Parathyroid adenoma (tissue), 2 donors: ENCODE data around the gene LPP.

Experiments
- H2AFZ ChIP-seq: fragments of 300-600 bp; sonication (generic); one replicate; pipeline ENCODE4 v1.7.0; 2017; ENCODE audit warnings: antibody characterized with exemption, mild to moderate bottlenecking
- H3K27ac ChIP-seq: fragments of 300-600 bp; sonication (generic); one replicate; pipeline ENCODE4 v1.7.0; 2017
- H3K27me3 ChIP-seq: fragments of 300-600 bp; sonication (generic); one replicate; pipeline ENCODE4 v1.7.0; 2017; ENCODE audit warnings: low read length; ENCODE audit not compliant: control insufficient read depth, insufficient read depth
- H3K36me3 ChIP-seq: fragments of 300-600 bp; sonication (generic); one replicate; pipeline ENCODE4 v1.7.0; 2017; ENCODE audit warnings: low read length; ENCODE audit not compliant: control insufficient read depth, insufficient read depth
- H3K4me1 ChIP-seq: fragments of 300-600 bp; sonication (generic); one replicate; pipeline ENCODE4 v1.7.0; 2017; ENCODE audit warnings: control low read depth
- H3K4me2 ChIP-seq: fragments of 300-600 bp; sonication (generic); one replicate; pipeline ENCODE4 v1.7.0; 2017; ENCODE audit warnings: low read length
- H3K4me3 ChIP-seq: fragments of 300-600 bp; sonication (generic); one replicate; pipeline ENCODE4 v1.7.0; 2017; ENCODE audit warnings: low read depth, low read length
- H3K79me2 ChIP-seq: fragments of 300-600 bp; sonication (generic); one replicate; pipeline ENCODE4 v1.7.0; 2017; ENCODE audit warnings: control low read depth
- H3K9ac ChIP-seq: fragments of 300-600 bp; sonication (generic); one replicate; pipeline ENCODE4 v1.7.0; 2017; ENCODE audit warnings: mild to moderate bottlenecking
- H3K9me3 ChIP-seq: fragments of 300-600 bp; sonication (generic); one replicate; pipeline ENCODE4 v1.7.0; 2017; ENCODE audit warnings: low read length; ENCODE audit not compliant: control insufficient read depth
- TF ChIP-seq, protein P1 (sequence below): fragments of 300-600 bp; sonication (generic); IDR thresholded peaks from one replicate; pipeline ENCODE4 v1.7.0; 2017; ENCODE audit warnings: antibody characterized with exemption, mild to moderate bottlenecking
- donor health status: primary hyperparathyroidism.

Gene LPP

DNA sequence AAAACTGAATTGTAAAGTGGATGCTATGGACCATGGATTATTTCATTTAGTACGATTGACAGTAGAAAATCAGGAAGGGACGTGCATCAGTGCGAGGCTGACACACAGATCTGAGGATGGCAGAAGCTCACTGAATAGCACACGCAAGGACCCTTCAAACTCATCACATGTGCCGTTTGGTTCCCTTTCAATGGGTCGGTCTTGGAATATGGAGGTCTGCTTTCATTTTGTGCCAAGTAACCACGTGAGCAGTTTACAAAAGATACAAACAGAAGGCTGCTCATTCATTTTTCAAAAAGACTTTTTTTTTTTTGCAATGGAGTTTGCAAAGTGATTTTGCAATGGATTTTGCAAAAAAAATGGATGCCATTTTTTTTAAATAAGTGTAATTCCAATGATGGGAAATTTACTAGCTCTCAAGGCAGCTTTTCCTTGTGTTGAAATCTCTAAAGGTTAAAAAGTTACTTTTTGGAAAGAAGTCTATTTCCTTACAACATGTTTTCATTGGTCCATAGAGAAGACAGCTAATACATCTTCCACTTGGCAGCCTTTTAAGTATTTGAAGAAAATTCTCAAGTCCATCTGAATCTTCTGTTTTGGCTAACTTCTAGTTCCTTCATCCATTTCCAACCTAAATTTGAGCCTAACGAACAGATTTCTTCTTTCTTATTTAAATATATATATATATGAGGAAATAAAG, 625.5 kb downstream of the LPP start:
- TF ChIP-seq, protein P1, sequence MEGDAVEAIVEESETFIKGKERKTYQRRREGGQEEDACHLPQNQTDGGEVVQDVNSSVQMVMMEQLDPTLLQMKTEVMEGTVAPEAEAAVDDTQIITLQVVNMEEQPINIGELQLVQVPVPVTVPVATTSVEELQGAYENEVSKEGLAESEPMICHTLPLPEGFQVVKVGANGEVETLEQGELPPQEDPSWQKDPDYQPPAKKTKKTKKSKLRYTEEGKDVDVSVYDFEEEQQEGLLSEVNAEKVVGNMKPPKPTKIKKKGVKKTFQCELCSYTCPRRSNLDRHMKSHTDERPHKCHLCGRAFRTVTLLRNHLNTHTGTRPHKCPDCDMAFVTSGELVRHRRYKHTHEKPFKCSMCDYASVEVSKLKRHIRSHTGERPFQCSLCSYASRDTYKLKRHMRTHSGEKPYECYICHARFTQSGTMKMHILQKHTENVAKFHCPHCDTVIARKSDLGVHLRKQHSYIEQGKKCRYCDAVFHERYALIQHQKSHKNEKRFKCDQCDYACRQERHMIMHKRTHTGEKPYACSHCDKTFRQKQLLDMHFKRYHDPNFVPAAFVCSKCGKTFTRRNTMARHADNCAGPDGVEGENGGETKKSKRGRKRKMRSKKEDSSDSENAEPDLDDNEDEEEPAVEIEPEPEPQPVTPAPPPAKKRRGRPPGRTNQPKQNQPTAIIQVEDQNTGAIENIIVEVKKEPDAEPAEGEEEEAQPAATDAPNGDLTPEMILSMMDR = no peak
- no peak overlapping the region for H3K4me2 ChIP-seq
- no peak overlapping the region for H3K27ac ChIP-seq
- H3K79me2 ChIP-seq = no peaks in the 10 kb centered on the region
- no peaks in the 10 kb centered on the region for H3K9me3 ChIP-seq
- H3K4me1 ChIP-seq = no peaks in the 10 kb centered on the region
- no peaks in the 10 kb centered on the region for H3K27me3 ChIP-seq
- no peak overlapping the region for H3K9ac ChIP-seq
- no peak overlapping the region for H3K4me3 ChIP-seq
- no peaks in the 10 kb centered on the region for H3K36me3 ChIP-seq
- no peak overlapping the region for H2AFZ ChIP-seq

DNA sequence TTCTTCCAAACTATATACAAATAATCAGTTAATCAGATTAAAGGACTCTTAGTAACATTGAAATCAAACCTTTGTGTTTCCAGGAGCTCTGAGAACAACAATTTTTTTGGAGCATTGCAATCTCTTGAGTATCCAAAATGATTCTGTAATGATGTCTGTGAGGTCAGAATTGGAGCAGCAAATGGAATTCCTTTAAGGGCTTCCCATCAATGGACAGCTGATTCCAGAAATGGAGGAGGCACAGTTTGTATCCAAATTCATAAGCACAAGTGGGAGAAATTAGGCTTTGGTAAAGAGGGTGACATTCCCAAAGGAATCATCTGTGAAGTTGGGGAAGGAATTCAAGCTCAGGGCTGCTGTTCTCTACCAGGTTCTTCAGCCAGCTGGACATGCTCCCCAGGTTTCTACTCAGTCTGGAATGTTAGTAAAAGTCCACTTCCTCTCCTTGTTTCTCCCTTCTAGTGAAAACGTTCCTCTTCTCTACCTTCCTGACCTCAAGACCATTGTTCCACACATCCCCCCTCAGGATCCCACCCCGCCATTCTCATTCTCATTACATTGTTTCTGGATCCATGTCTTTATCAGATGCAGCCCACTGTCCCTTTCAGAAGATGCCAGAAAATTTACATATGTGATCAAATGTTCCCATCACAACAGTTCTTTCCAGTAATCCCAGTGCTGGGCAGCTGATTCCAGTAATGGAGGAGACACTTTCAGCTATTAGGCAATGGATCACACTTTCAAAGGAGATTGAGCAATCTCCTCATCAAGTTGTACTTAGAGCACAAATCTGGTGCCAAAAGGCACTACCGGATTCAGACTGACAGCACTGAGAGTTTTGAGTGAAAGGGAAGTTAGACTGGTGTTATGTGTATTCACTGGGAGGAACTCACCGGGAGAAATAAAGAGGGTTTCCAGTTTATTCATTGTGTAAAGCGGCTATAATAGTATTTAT, 626.5 kb downstream of the LPP start:
- Histone ChIP-seq H3K4me2 (no peak overlapping the region), H3K4me3 (no peak overlapping the region), H3K36me3 (no peaks in the 10 kb centered on the region), H3K27me3 (no peaks in the 10 kb centered on the region), H3K79me2 (no peaks in the 10 kb centered on the region), H2AFZ (no peak overlapping the region), H3K9ac (no peak overlapping the region), H3K4me1 (no peaks in the 10 kb centered on the region), H3K27ac (peak overlapping the region; percentile 0), H3K9me3 (no peaks in the 10 kb centered on the region)
- TF ChIP-seq, protein P1 = no peak

DNA sequence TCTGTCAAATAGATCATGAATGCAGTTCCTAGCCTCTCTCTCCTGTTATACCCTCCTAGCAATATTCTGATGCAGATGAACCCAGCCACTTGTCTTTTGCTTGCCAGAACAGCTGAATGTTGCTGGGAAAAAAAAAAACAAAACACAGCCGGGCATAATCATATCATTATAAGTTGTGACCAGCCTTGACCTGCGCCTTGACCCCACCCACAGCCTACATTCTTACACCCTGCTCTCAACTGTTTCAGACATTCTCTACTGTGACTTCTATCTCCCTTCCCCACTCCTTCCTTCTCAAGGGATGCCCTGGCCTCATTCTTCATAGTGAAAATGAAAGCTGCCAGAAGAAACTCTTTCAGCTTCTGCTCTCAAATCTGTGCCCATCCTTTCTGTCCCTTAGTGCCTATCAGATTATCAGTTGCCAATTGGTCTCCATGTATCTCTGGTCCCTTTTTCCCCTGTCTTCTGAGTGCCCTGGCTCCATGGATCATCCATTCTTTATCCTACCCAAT, 628.7 kb downstream of the LPP start:
- TF ChIP-seq, protein P1 = no peak
- H3K4me1 ChIP-seq = no peaks in the 10 kb centered on the region
- no peak overlapping the region for H3K9ac ChIP-seq

DNA sequence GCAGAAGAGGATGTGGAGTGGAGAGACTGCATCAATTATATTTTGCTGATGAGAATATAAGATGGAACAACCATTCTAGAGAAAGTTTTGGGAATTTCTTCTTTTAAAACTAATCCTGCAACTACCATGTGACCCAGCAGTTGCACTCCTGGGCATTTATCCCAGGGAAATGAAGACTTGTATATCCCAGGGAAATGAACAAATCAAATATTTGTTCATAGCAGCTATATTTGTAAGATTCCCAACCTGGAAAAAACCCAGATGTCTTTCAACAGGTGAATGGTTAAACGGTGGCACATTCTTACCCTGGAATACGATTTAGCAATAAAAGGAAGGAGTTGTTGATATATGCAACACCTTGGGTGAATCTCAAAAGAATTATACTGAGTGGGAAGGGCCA, 632.5 kb downstream of the LPP start:
- Histone ChIP-seq H2AFZ (no peak overlapping the region), H3K27me3 (no peaks in the 10 kb centered on the region), H3K4me3 (no peak overlapping the region), H3K36me3 (no peaks in the 10 kb centered on the region), H3K4me1 (no peaks in the 10 kb centered on the region), H3K9me3 (no peaks in the 10 kb centered on the region), H3K79me2 (no peaks in the 10 kb centered on the region), H3K4me2 (no peak overlapping the region), H3K27ac (no peak overlapping the region), H3K9ac (no peak overlapping the region)
- TF ChIP-seq, protein P1 = no peak

More for the DNA sequence above, 628.7 kb downstream of the LPP start:
- no peaks in the 10 kb centered on the region for H3K36me3 ChIP-seq
- no peaks in the 10 kb centered on the region for H3K9me3 ChIP-seq
- no peak overlapping the region for H2AFZ ChIP-seq
- H3K27ac ChIP-seq = no peak overlapping the region
- H3K4me3 ChIP-seq = no peak overlapping the region
- H3K27me3 ChIP-seq = no peaks in the 10 kb centered on the region
- no peak overlapping the region for H3K4me2 ChIP-seq
- H3K79me2 ChIP-seq = no peaks in the 10 kb centered on the region
